Adrenal gland (tissue), 12 donors: ENCODE results near the gene ZBTB18. TPM values are rescaled to one million over a fixed set of nuclear protein-coding genes. Genes with fewer than 3 reads are reported as not detected.

ENCODE experiments used
- DNase-seq, 7 donors: peaks; one replicate each; pipeline ENCODE4 v3.0.0-alpha.2; 2019 to 2020
- H3K27ac ChIP-seq, 5 donors: fragments of 200-600 bp; sonication (generic) in 4 of 5; 1 replicate in 3 of 5; 2 replicates in 2 of 5; pipeline versions ENCODE4 v1.5.1 to v1.8.0; 2016 to 2020; ENCODE audit warnings: mild to moderate bottlenecking in 1 of 5
- H3K27me3 ChIP-seq: fragments of 200-600 bp; 2 replicates; pipeline ENCODE4 v1.8.0; 2021
- H3K36me3 ChIP-seq, 2 donors: fragments of 200-600 bp; replicated peaks in 1 of 2; 1 replicate in 1 of 2; 2 replicates in 1 of 2; pipeline versions ENCODE4 v1.5.1 to v1.8.0; 2018 to 2022
- H3K4me1 ChIP-seq, 2 donors: fragments of 200-600 bp; replicated peaks in 1 of 2; 1 replicate in 1 of 2; 2 replicates in 1 of 2; pipeline versions ENCODE4 v1.5.1 to v1.8.0; 2018 to 2021
- H3K4me3 ChIP-seq, 4 donors: fragments of 200-600 bp; sonication (generic) in 3 of 4; one replicate each; pipeline ENCODE4 v1.5.1; 2016 to 2018
- H3K9me3 ChIP-seq, 3 donors: fragments of 200-600 bp; sonication (generic) in 1 of 3; replicated peaks in 1 of 3; 1 replicate in 2 of 3; 2 replicates in 1 of 3; pipeline versions ENCODE4 v1.5.1 to v1.8.0; 2016 to 2021
- POLR2A ChIP-seq, 2 donors: fragments of 450-650 bp; IDR thresholded peaks; one replicate each; pipeline ENCODE4 v1.6.1; 2017; ENCODE audit warnings: antibody characterized with exemption in 2 of 2, mild to moderate bottlenecking in 2 of 2, moderate library complexity in 1 of 2
- WGBS, 4 donors: extraction: QIAGEN DNeasy Blood & Tissue Kit in 2 of 4; methylation state at CpG; one replicate each; pipeline versions ENCODE4 v1.1.5 to v1.1.7; 2013 to 2017; 5-methylcytosine and 5-hydroxymethylcytosine counted together
- intact Hi-C, 2 donors: fragments of 100-400 bp; cut with DNase I; formaldehyde crosslinking; loops; one replicate each; pipeline versions ENCODE4 v1.14.1 to v1.15.0; 2022 to 2023
- polyA plus RNA-seq, 3 donors: library from polyadenylated mRNA; stranded (reverse); fragments of 200-250 nt in 2 of 3; fragments of 350-450 nt in 1 of 3; fragmentation: Illumina TruSeq in 1 of 3; extraction: RNeasy Lipid Tissue Mini Kit (QIAGEN cat#74804) in 1 of 3; gene quantifications; one replicate each; pipeline ENCODE4 v1.2.3, GENCODE V29; 2013 to 2014
- total RNA-seq, 9 donors: library from RNA; depleted of rRNA in 4 of 9; stranded (reverse); fragments of >200 nt in 4 of 9; fragments of 120-200 nt in 1 of 9; fragmentation: NEBNext Ultra II Directional in 1 of 9; extraction: Animal tissue kit (Norgen Biotek cat#: 25700) in 1 of 9; gene quantifications; one replicate each; pipeline versions ENCODE4 v1.1.0 to v1.2.4, GENCODE V29; 2013 to 2023
- TF ChIP-seq, protein P1 (sequence below), 6 experiments: fragments of 450-650 bp in 4 of 6; fragments of 200-600 bp in 2 of 6; sonication (generic) in 1 of 6; IDR thresholded peaks; 1 replicate in 5 of 6; 2 replicates in 1 of 6; pipeline versions ENCODE4 v1.5.1 to v1.8.0; 2016 to 2021; ENCODE audit warnings: antibody characterized with exemption in 6 of 6, mild to moderate bottlenecking in 2 of 6, moderate library complexity in 1 of 6
- donor health status: healthy with polysubstance abuse.
- donor health status: Bipolar disorder and iron deficiency.
- donor health status: DM: yes; HTN: yes; CAD: no.
- donor health status: DM: no; HTN: no; CAD: no.
- donor health status: DM: no; HTN: no; CAD: no.
- donor health status: DM: yes; HTN: yes; CAD: no.

The ZBTB18 gene
- total and polyA plus RNA-seq, 12 donors = 4.8 to 15.1 (median 8.4) TPM

DNA sequence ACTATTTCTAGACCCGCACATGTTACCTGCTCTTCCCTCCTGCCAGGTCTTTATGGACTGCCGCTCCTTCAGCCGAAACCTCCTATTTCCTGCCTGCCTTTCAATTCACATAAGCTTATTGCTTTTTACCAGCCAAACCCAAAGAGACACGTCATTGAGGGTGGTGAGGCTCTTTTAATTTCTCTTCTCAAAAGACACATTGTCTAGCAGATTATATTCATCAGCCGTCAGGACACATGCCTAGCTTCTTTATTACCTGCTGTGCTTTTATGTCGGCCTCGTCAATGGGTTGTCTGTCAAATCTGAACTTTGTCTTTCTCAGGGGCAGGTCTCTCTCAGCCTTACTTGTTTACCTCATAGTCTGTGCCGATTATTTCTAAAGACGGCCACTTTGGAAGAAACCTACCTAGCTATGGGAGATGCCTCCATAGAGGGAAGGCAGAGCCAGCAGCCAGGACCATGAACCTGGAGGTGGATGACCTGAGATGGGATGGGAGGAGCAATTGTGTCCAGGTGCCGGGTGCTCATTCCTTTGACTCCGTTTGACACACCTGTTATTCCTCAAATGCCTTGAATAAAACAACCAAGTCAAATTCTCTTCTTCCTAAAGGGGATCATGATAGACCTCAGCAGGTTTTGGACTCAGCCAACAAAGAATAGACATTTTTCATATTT lies 42.0 kb downstream of the ZBTB18 start:
- WGBS, 4 donors = 78 to 82% (median 79%) methylated on average over 11 of the region's 11 CpGs
- Histone ChIP-seq H3K4me1 (no peaks in the 10 kb centered on the region), H3K27me3 (peaks cover 15% of the 10 kb centered on the region), H3K27ac (no peak overlapping the region), H3K36me3 (no peaks in the 10 kb centered on the region), H3K9me3 (no peaks in the 10 kb centered on the region), H3K4me3 (no peak overlapping the region)
- intact Hi-C loops = no loop called here
- no peak for DNase-seq
- TF ChIP-seq, protein P1, sequence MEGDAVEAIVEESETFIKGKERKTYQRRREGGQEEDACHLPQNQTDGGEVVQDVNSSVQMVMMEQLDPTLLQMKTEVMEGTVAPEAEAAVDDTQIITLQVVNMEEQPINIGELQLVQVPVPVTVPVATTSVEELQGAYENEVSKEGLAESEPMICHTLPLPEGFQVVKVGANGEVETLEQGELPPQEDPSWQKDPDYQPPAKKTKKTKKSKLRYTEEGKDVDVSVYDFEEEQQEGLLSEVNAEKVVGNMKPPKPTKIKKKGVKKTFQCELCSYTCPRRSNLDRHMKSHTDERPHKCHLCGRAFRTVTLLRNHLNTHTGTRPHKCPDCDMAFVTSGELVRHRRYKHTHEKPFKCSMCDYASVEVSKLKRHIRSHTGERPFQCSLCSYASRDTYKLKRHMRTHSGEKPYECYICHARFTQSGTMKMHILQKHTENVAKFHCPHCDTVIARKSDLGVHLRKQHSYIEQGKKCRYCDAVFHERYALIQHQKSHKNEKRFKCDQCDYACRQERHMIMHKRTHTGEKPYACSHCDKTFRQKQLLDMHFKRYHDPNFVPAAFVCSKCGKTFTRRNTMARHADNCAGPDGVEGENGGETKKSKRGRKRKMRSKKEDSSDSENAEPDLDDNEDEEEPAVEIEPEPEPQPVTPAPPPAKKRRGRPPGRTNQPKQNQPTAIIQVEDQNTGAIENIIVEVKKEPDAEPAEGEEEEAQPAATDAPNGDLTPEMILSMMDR (IDR thresholded peaks at IDR 0.05) = no peak
- TF ChIP-seq POLR2A (IDR thresholded peaks at IDR 0.05) = no peak

DNA sequence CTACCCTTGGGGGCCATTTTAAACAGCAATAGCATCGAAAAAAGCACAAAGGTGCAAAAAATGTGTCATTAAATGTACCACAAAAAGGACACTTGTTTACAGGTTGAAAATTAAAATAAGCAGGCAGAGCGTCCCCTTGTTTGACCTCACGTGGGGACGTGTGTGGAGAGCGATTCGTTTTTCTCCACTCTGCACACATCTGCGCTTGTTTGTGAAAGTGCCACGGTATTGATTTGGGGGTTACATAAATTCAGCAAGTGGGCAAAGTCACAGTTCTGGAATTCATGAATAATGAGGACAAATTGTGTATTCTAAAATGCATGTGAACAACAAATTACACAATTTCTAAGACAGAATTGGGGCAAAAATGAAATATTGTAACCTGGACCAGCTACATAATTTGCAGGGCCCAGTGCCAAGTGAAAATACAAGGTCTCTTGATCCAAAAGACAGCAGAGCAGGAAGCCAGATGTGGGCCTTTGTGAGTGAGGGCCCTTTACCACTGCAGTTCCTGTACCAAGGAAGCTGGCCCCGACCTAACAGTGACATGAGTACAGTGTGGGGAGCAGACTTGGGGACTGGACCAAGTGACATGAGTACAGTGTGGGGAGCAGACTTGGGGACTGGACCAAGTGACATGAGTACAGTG lies 43.9 kb downstream of the ZBTB18 start:
- no peaks in the 10 kb centered on the region for H3K4me1 ChIP-seq
- no peak overlapping the region for H3K4me3 ChIP-seq
- TF ChIP-seq, protein P1 (IDR thresholded peaks at IDR 0.05) = no peak
- no peaks in the 10 kb centered on the region for H3K9me3 ChIP-seq
- intact Hi-C loops = no loop called here
- DNase-seq = peak in 1 of 7 donors; percentile 4
- H3K27me3 ChIP-seq = peaks cover 16% of the 10 kb centered on the region
- no peak overlapping the region for H3K27ac ChIP-seq
- H3K36me3 ChIP-seq = no peaks in the 10 kb centered on the region
- 81 to 85% (median 84%) methylated on average over 9 of the region's 9 CpGs for WGBS, 4 donors

DNA sequence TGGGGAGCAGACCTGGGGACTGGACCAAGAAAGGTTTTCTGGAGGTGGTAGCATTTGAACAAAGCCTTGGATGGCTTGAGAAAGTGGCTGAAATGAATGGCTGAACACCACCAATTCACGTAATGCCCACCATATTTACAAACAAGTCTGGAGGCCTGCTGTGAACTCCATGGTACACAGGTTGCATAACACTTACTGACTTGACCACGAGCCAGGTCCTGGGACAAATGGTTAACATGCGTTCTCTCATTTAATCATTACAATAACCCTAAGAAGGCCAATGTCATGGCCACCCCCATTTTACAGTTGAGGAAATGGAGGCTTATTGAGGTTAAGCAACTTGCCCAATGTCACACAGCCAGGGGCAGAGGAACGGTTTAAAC lies 44.4 kb downstream of the ZBTB18 start:
- intact Hi-C loops = no loop called here
- TF ChIP-seq, protein P1 (IDR thresholded peaks at IDR 0.05) = no peak
- TF ChIP-seq POLR2A (IDR thresholded peaks at IDR 0.05) = no peak
- no peak overlapping the region for H3K4me3 ChIP-seq
- H3K36me3 ChIP-seq = no peaks in the 10 kb centered on the region
- peaks cover 22% of the 10 kb centered on the region for H3K27me3 ChIP-seq
- H3K4me1 ChIP-seq = no peaks in the 10 kb centered on the region
- 83 to 95% (median 90%) methylated on average over 4 of the region's 4 CpGs for WGBS, 4 donors
- H3K9me3 ChIP-seq = no peaks in the 10 kb centered on the region
- DNase-seq = no peak
- no peak overlapping the region for H3K27ac ChIP-seq

DNA sequence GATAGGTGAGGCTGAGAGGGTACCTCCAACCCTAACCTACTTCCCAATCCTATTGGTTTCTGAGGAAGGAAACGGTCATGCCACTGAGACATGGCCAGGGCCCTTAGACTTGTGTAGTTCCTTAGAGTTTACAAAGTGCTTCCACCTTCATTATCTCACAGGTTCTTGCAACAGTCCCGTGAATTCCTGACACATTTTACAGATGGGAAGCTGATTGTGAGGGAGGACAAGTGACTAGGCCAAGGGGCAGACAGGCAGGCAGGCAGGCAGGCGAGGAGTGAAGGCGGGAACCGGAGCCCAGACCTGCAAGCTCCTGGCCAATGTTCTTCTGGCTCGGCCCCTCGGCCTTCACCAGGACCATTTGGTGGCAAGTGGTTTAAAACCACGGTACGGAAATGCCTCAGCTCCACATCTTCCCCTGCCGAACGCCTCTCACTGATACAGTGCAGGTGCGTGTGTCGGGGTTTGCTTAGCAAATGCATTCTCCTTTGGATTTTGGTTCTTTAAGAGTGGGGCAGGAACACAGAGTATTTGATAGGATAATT lies 45.1 kb downstream of the ZBTB18 start:
- Histone ChIP-seq H3K27me3 (peaks cover 26% of the 10 kb centered on the region), H3K4me3 (no peak overlapping the region), H3K9me3 (no peaks in the 10 kb centered on the region), H3K4me1 (no peaks in the 10 kb centered on the region), H3K27ac (no peak overlapping the region), H3K36me3 (no peaks in the 10 kb centered on the region)
- WGBS, 4 donors = 90 to 96% (median 92%) methylated on average over 13 of the region's 13 CpGs
- intact Hi-C loops = no loop called here
- DNase-seq = no peak
- TF ChIP-seq POLR2A (IDR thresholded peaks at IDR 0.05) = no peak
- TF ChIP-seq, protein P1 (IDR thresholded peaks at IDR 0.05) = no peak
